HCT116 (cell line): Measurements from ENCODE around the gene SPATS1. TPM values are rescaled to one million over a fixed set of nuclear protein-coding genes. Genes with fewer than 3 reads are reported as not detected.

Experiments used
- ATAC-seq: fragments of 200-7000 bp; cut with Tn5 transposase; 2 replicates; pipeline ENCODE4 v1.9.1; 2020; ENCODE audit warnings: mild to moderate bottlenecking, moderate library complexity
- BruUV-seq: library from RNA; stranded (reverse); fragments of 400-500 nt; replicated peaks from 2 replicates; lab custom pipeline; 2021; lab: Mats Ljungman, UMichigan
- CTCF ChIA-PET: fragments of 300-600 bp; sonication (Branson Sonifier 250); formaldehyde crosslinking; loops from one replicate; lab custom pipeline; 2021; ENCODE audit warnings: antibody characterized with exemption; lab: Charles Lee
- POLR2A ChIA-PET: fragments of 300-600, 350-600 bp; sonication (Branson Sonifier 250); formaldehyde crosslinking; loops from one replicate; lab custom pipeline; 2021; ENCODE audit warnings: antibody characterized with exemption; lab: Charles Lee
- RAD21 ChIA-PET, 2 experiments: fragments of 300-600 bp; sonication (Branson Sonifier 250); formaldehyde crosslinking; loops; one replicate each; lab custom pipeline; 2023; ENCODE audit warnings: low total read pairs in 2 of 2; ENCODE audit not compliant: uncharacterized antibody in 2 of 2, unreplicated experiment in 2 of 2, low non-redundant PET in 1 of 2; lab: Charles Lee
- DNase-seq: peaks from one replicate; pipeline ENCODE4 v3.0.0-alpha.2; 2010; ENCODE audit warnings: low read depth, low spot score
- H2AFZ ChIP-seq: fragments of 200-600 bp; shearing (Covaris generic), sonication (generic); 2 replicates; pipeline ENCODE4 v1.6.1; 2017; ENCODE audit warnings: low read depth, mixed run types, mixed read lengths, antibody characterized with exemption, low read length; ENCODE audit not compliant: poor library complexity, severe bottlenecking
- H3K27ac ChIP-seq: 2 replicates; pipeline ENCODE4 v1.5.1; 2012; ENCODE audit warnings: low read depth, low read length
- H3K27me3 ChIP-seq: fragments of 200-600 bp; sonication (generic); 2 replicates; pipeline ENCODE4 v1.6.1; 2016; ENCODE audit warnings: mixed run types, low read length, mixed read lengths; ENCODE audit not compliant: insufficient read depth
- H3K36me3 ChIP-seq, 2 experiments: fragments of 200-500 bp in 1 of 2; fragments of 200-600 bp in 1 of 2; sonication (Bioruptor generic) in 1 of 2; sonication (generic) in 1 of 2; 2 replicates each; pipeline versions ENCODE4 v1.5.1 to v1.6.1; 2014 to 2016; ENCODE audit warnings: low read length in 2 of 2, inconsistent platforms in 1 of 2, mixed read lengths in 1 of 2, mixed run types in 1 of 2; ENCODE audit not compliant: insufficient read depth in 2 of 2, control insufficient read depth in 1 of 2
- H3K4me1 ChIP-seq, 2 experiments: fragments of 200-600 bp in 1 of 2; sonication (generic) in 1 of 2; 2 replicates each; pipeline versions ENCODE4 v1.5.1 to v1.6.1; 2012 to 2017; ENCODE audit warnings: low read length in 2 of 2, inconsistent platforms in 1 of 2, mild to moderate bottlenecking in 1 of 2, mixed read lengths in 1 of 2, mixed run types in 1 of 2, moderate library complexity in 1 of 2; ENCODE audit not compliant: insufficient read depth in 2 of 2, control insufficient read depth in 1 of 2
- H3K4me2 ChIP-seq: fragments of 200-600 bp; sonication (generic); 2 replicates; pipeline ENCODE4 v1.6.1; 2017; ENCODE audit warnings: mixed run types, low read length, mixed read lengths
- H3K4me3 ChIP-seq, 2 experiments: fragments of 200-600 bp in 1 of 2; sonication (generic) in 1 of 2; replicated peaks in 1 of 2; 2 replicates each; pipeline ENCODE4 v1.5.1; 2011 to 2016; ENCODE audit warnings: low read length in 2 of 2, control low read depth in 1 of 2, low read depth in 1 of 2, mild to moderate bottlenecking in 1 of 2, mixed read lengths in 1 of 2, mixed run types in 1 of 2
- H3K79me2 ChIP-seq: fragments of 200-600 bp; sonication (generic); 2 replicates; pipeline ENCODE4 v1.6.1; 2017; ENCODE audit warnings: mild to moderate bottlenecking, mixed run types, low read length, moderate library complexity, mixed read lengths; ENCODE audit not compliant: insufficient read depth
- H3K9ac ChIP-seq: fragments of 200-600 bp; sonication (generic); 2 replicates; pipeline ENCODE4 v1.6.1; 2016; ENCODE audit warnings: low read length, mixed read lengths
- H3K9me2 ChIP-seq: fragments of 200-600 bp; sonication (generic), shearing (Covaris generic); 2 replicates; pipeline ENCODE4 v1.6.1; 2017; ENCODE audit warnings: mixed run types, mild to moderate bottlenecking, moderate library complexity; ENCODE audit not compliant: insufficient read depth
- H3K9me3 ChIP-seq, 2 experiments: fragments of 200-500 bp in 1 of 2; fragments of 200-600 bp in 1 of 2; sonication (Bioruptor generic) in 1 of 2; sonication (generic) in 1 of 2; 2 replicates each; pipeline ENCODE4 v1.6.1; 2014 to 2017; ENCODE audit warnings: low read length in 2 of 2, mixed read lengths in 2 of 2, inconsistent platforms in 1 of 2, low read depth in 1 of 2, mild to moderate bottlenecking in 1 of 2, mixed run types in 1 of 2, moderate library complexity in 1 of 2; ENCODE audit not compliant: control insufficient read depth in 1 of 2, insufficient read depth in 1 of 2
- H4K20me1 ChIP-seq: fragments of 200-600 bp; sonication (generic), shearing (Covaris generic); 2 replicates; pipeline ENCODE4 v1.6.1; 2017; ENCODE audit warnings: mixed run types, mild to moderate bottlenecking, moderate library complexity; ENCODE audit not compliant: insufficient read depth
- CBX3 ChIP-seq: IDR thresholded peaks from 2 replicates; pipeline ENCODE4 v1.6.1; 2012; ENCODE audit warnings: low read depth
- CEBPB ChIP-seq: IDR thresholded peaks from 2 replicates; pipeline ENCODE4 v1.6.1; 2012; ENCODE audit warnings: low read depth
- EGR1 ChIP-seq: IDR thresholded peaks from 2 replicates; pipeline ENCODE4 v1.6.1; 2012; ENCODE audit warnings: low read depth
- ELF1 ChIP-seq: IDR thresholded peaks from 2 replicates; pipeline ENCODE4 v1.6.1; 2012; ENCODE audit warnings: low read depth, borderline replicate concordance
- EZH2 ChIP-seq: fragments of 200-600 bp; sonication (generic); IDR thresholded peaks from 2 replicates; pipeline ENCODE4 v1.6.1; 2017; ENCODE audit warnings: antibody characterized with exemption, mixed run types
- SRF ChIP-seq: IDR thresholded peaks from 2 replicates; pipeline ENCODE4 v1.6.1; 2012; ENCODE audit warnings: low read depth
- TCF7L2 ChIP-seq: IDR thresholded peaks from 2 replicates; pipeline ENCODE4 v1.7.0; 2011; ENCODE audit warnings: borderline replicate concordance, inconsistent platforms; ENCODE audit not compliant: insufficient read depth, insufficient read length; ENCODE audit errors: extremely low read depth
- YY1 ChIP-seq: IDR thresholded peaks from 2 replicates; pipeline ENCODE4 v1.6.1; 2011; ENCODE audit warnings: low read length, low read depth, moderate library complexity, mild to moderate bottlenecking; ENCODE audit not compliant: insufficient replicate concordance; ENCODE audit errors: extremely low read depth
- ZFX ChIP-seq: fragments of 450-650 bp; IDR thresholded peaks from 2 replicates; pipeline ENCODE4 v1.6.1; 2017
- ZNF274 ChIP-seq: fragments of 200-500 bp; sonication (Bioruptor generic); IDR thresholded peaks from 2 replicates; pipeline ENCODE4 v1.6.1; 2014; ENCODE audit warnings: mild to moderate bottlenecking, low read depth, low read length, inconsistent platforms
- intact Hi-C: fragments of 100-400 bp; cut with micrococcal nuclease; formaldehyde crosslinking; loops from 2 replicates; pipeline ENCODE4 v1.10.0; 2022
- total RNA-seq: library from RNA; stranded (reverse); gene quantifications from one replicate; pipeline ENCODE4 v1.2.1, GENCODE V29; 2021; ENCODE audit not compliant: unreplicated experiment
- TF ChIP-seq, protein P1 (sequence below): IDR thresholded peaks from 2 replicates; pipeline ENCODE4 v1.6.1; 2011; ENCODE audit warnings: mild to moderate bottlenecking, low read length, moderate library complexity; ENCODE audit not compliant: insufficient replicate concordance; ENCODE audit errors: extremely low read depth
- TF ChIP-seq, protein P2 (sequence below), 3 experiments: fragments of 200-600 bp in 1 of 3; sonication (generic) in 1 of 3; IDR thresholded peaks in 2 of 3; conservative IDR thresholded peaks in 1 of 3; 2 replicates each; pipeline ENCODE4 v1.5.1; 2012 to 2017; ENCODE audit warnings: low read depth in 2 of 3, low read length in 2 of 3, antibody characterized with exemption in 1 of 3, borderline replicate concordance in 1 of 3, control low read depth in 1 of 3, mild to moderate bottlenecking in 1 of 3, mixed read lengths in 1 of 3, mixed run types in 1 of 3, moderate library complexity in 1 of 3; ENCODE audit not compliant: insufficient read depth in 1 of 3
- TF ChIP-seq, protein P3 (sequence below): IDR thresholded peaks from 2 replicates; pipeline ENCODE4 v1.6.1; 2012; ENCODE audit warnings: low read depth
- TF ChIP-seq, protein P4 (sequence below): IDR thresholded peaks from 2 replicates; pipeline ENCODE4 v1.6.1; 2012
- TF ChIP-seq, protein P5 (sequence below): IDR thresholded peaks from 2 replicates; pipeline ENCODE4 v1.6.1; 2012

SPATS1 gene
- total RNA-seq, 1 experiment from 2014 or later = not detected

DNA sequence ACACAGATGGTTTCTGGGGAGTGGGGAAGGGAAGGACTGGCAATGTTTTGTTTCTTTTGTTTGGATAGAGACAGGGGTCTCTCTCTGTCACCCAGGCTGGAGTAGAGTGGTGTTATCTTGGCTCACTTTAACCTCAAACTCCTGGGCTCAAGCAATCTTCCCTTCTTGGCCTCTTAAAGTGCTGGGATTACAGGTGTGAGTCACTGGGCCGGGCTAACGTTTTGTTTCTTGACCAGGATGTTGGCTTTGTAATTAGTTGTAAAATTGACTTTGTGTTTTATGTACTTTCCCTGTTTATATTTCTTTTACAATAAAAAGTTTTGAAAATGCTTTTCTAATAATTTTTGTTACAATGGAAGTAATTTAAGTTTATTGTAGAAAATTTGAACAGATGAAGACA, 10.9 kb downstream of the SPATS1 start (continued):
- TF ChIP-seq, protein P1, sequence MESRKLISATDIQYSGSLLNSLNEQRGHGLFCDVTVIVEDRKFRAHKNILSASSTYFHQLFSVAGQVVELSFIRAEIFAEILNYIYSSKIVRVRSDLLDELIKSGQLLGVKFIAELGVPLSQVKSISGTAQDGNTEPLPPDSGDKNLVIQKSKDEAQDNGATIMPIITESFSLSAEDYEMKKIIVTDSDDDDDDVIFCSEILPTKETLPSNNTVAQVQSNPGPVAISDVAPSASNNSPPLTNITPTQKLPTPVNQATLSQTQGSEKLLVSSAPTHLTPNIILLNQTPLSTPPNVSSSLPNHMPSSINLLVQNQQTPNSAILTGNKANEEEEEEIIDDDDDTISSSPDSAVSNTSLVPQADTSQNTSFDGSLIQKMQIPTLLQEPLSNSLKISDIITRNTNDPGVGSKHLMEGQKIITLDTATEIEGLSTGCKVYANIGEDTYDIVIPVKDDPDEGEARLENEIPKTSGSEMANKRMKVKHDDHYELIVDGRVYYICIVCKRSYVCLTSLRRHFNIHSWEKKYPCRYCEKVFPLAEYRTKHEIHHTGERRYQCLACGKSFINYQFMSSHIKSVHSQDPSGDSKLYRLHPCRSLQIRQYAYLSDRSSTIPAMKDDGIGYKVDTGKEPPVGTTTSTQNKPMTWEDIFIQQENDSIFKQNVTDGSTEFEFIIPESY = no peak
- no peak for TF ChIP-seq CBX3
- TF ChIP-seq ZFX = no peak
- TF ChIP-seq EGR1 = no peak
- no peak for TF ChIP-seq ZNF274

DNA sequence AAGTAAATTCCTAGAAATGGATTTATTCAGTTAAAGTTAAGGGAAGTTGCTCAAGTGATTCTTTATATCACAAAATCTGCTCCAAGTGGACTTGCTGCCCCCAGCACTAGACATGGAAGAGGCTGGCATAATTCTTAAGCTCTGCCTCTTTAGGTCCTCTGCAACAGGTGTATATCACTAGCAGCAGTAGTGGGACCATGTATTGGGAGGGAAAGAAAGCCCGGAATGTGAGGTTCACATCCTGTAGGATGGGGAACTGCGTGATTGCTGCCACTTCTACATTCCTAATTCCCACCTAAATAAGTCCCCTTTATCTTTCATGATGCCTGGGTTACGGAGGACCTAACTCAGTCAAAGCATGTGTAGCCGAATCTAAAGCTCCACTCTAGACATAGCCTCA, 13.2 kb downstream of the SPATS1 start:
- Histone ChIP-seq H3K9me3 (no peaks in the 10 kb centered on the region), H2AFZ (no peak overlapping the region), H3K4me1 (no peaks in the 10 kb centered on the region), H3K4me2 (no peak overlapping the region), H3K36me3 (no peaks in the 10 kb centered on the region), H3K27ac (no peak overlapping the region), H3K79me2 (no peaks in the 10 kb centered on the region), H4K20me1 (no peaks in the 10 kb centered on the region), H3K9ac (no peak overlapping the region), H3K9me2 (no peaks in the 10 kb centered on the region), H3K4me3 (no peak overlapping the region), H3K27me3 (no peaks in the 10 kb centered on the region)
- no peak for ATAC-seq
- BruUV-seq = no TSS peak
- ChIA-PET CTCF (no interaction called here), POLR2A (no interaction called here), RAD21 (no interaction called here)
- intact Hi-C loops = no loop called here
- no peak for DNase-seq
- TF ChIP-seq SRF = no peak
- TF ChIP-seq ZFX = no peak
- TF ChIP-seq, protein P2, sequence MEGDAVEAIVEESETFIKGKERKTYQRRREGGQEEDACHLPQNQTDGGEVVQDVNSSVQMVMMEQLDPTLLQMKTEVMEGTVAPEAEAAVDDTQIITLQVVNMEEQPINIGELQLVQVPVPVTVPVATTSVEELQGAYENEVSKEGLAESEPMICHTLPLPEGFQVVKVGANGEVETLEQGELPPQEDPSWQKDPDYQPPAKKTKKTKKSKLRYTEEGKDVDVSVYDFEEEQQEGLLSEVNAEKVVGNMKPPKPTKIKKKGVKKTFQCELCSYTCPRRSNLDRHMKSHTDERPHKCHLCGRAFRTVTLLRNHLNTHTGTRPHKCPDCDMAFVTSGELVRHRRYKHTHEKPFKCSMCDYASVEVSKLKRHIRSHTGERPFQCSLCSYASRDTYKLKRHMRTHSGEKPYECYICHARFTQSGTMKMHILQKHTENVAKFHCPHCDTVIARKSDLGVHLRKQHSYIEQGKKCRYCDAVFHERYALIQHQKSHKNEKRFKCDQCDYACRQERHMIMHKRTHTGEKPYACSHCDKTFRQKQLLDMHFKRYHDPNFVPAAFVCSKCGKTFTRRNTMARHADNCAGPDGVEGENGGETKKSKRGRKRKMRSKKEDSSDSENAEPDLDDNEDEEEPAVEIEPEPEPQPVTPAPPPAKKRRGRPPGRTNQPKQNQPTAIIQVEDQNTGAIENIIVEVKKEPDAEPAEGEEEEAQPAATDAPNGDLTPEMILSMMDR (IDR thresholded peaks at IDR 0.05 in 2 of 3, conservative IDR thresholded peaks at IDR 0.05 in 1 of 3; ENCODE audit: borderline replicate concordance in 1 of 3, insufficient read depth in 1 of 3, low read depth in 2 of 3, low read length in 2 of 3) = no peak
- no peak for TF ChIP-seq TCF7L2
- TF ChIP-seq, protein P3, sequence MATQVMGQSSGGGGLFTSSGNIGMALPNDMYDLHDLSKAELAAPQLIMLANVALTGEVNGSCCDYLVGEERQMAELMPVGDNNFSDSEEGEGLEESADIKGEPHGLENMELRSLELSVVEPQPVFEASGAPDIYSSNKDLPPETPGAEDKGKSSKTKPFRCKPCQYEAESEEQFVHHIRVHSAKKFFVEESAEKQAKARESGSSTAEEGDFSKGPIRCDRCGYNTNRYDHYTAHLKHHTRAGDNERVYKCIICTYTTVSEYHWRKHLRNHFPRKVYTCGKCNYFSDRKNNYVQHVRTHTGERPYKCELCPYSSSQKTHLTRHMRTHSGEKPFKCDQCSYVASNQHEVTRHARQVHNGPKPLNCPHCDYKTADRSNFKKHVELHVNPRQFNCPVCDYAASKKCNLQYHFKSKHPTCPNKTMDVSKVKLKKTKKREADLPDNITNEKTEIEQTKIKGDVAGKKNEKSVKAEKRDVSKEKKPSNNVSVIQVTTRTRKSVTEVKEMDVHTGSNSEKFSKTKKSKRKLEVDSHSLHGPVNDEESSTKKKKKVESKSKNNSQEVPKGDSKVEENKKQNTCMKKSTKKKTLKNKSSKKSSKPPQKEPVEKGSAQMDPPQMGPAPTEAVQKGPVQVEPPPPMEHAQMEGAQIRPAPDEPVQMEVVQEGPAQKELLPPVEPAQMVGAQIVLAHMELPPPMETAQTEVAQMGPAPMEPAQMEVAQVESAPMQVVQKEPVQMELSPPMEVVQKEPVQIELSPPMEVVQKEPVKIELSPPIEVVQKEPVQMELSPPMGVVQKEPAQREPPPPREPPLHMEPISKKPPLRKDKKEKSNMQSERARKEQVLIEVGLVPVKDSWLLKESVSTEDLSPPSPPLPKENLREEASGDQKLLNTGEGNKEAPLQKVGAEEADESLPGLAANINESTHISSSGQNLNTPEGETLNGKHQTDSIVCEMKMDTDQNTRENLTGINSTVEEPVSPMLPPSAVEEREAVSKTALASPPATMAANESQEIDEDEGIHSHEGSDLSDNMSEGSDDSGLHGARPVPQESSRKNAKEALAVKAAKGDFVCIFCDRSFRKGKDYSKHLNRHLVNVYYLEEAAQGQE = no peak
- TF ChIP-seq, protein P4, sequence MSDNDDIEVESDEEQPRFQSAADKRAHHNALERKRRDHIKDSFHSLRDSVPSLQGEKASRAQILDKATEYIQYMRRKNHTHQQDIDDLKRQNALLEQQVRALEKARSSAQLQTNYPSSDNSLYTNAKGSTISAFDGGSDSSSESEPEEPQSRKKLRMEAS = no peak
- TF ChIP-seq ELF1 = no peak
- no peak for TF ChIP-seq EZH2
- no peak for TF ChIP-seq CBX3
- no peak for TF ChIP-seq CEBPB
- TF ChIP-seq, protein P5, sequence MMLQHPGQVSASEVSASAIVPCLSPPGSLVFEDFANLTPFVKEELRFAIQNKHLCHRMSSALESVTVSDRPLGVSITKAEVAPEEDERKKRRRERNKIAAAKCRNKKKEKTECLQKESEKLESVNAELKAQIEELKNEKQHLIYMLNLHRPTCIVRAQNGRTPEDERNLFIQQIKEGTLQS = no peak
- no peak for TF ChIP-seq EGR1
- TF ChIP-seq YY1 = no peak
